Astrocyte (in vitro differentiated cells and primary cell): ENCODE results near the gene DDX39A.
"Not testable (repeated sequence)": the region's sequence is repeated elsewhere in the genome, so short reads cannot be mapped to it uniquely, and the experiment has no call there.

Experiments used
- EZH2 ChIP-seq: IDR thresholded peaks from 2 replicates; pipeline ENCODE4 v1.6.1; 2012; ENCODE audit warnings: mild to moderate bottlenecking, low read length, inconsistent platforms; ENCODE audit not compliant: insufficient read depth
- TF ChIP-seq, protein P1 (sequence below): IDR thresholded peaks from 2 replicates; pipeline ENCODE4 v1.5.1; 2011; ENCODE audit warnings: low read depth, mild to moderate bottlenecking, inconsistent platforms, low read length, moderate library complexity; ENCODE audit not compliant: insufficient read depth

DNA sequence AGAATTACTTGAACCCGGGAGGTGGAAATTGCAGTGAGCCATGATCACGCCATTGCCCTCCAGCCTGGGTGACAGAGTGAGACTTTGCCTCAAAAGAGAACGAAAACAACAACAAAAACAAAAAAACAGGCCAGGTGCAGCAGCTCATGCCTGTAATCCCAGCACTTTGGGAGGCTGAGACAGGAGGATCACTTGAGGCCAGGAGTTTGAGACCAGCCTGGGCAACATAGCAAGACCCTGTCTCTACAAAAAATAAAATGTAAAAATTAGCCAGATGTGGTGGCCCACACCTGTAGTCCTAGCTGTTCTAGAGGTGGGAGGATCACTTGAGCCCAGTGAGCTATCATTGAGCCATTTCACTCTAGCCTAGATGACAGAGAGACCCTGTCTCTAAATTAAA is 33.2 kb upstream of the DDX39A start:
- TF ChIP-seq, protein P1, sequence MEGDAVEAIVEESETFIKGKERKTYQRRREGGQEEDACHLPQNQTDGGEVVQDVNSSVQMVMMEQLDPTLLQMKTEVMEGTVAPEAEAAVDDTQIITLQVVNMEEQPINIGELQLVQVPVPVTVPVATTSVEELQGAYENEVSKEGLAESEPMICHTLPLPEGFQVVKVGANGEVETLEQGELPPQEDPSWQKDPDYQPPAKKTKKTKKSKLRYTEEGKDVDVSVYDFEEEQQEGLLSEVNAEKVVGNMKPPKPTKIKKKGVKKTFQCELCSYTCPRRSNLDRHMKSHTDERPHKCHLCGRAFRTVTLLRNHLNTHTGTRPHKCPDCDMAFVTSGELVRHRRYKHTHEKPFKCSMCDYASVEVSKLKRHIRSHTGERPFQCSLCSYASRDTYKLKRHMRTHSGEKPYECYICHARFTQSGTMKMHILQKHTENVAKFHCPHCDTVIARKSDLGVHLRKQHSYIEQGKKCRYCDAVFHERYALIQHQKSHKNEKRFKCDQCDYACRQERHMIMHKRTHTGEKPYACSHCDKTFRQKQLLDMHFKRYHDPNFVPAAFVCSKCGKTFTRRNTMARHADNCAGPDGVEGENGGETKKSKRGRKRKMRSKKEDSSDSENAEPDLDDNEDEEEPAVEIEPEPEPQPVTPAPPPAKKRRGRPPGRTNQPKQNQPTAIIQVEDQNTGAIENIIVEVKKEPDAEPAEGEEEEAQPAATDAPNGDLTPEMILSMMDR = not testable (repeated sequence)
- TF ChIP-seq EZH2 = not testable (repeated sequence)
